GM19468 (cell line): ENCODE results near the gene LGALS14.
"Not testable (repeated sequence)": the region's sequence is repeated elsewhere in the genome, so short reads cannot be mapped to it uniquely, and the experiment has no call there.

ENCODE experiments used
- ATAC-seq: cut with Tn5 transposase; IDR thresholded peaks from one replicate; pipeline ENCODE4 v1.9.1; 2021; ENCODE audit warnings: mild to moderate bottlenecking, moderate library complexity, moderate number of reproducible peaks; ENCODE audit not compliant: unreplicated experiment; ENCODE audit errors: extremely low read depth

LGALS14 gene, protein sequence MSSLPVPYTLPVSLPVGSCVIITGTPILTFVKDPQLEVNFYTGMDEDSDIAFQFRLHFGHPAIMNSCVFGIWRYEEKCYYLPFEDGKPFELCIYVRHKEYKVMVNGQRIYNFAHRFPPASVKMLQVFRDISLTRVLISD

GRCh38 chr19:39704181-39705044, at the start of gene LGALS14:
Gene LGALS14 (plus strand): TSS chr19:39704481. CDS start chr19:39704529, 48 bp downstream.
- no peak for ATAC-seq

GRCh38 chr19:39655613-39656012, 48.7 kb upstream of the LGALS14 start, which contains the start of gene LGALS16:
Gene LGALS16 (plus strand): TSS chr19:39655913. CDS start chr19:39655962, 49 bp downstream.
- ATAC-seq: no peak

DNA sequence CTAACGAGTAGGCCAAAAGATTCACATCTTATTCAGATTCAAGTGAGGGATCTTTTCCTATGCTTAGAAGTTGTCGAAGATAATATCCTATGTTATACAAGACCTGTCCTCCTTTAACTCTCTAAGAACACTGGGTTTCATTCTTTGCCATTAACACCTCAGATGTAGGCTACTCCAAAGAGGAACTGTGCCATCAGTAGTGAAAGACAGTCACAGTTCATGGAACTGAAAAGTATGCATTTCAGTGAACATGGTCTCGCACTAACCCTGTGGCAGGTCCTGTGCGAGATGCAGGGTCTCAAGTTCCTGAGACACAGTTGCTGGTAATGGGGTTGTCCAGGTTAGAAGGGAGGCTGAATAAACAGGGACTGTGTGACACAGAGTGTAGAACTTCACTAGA, 44.5 kb upstream of the LGALS14 start:
- ATAC-seq: no peak

- no peak for ATAC-seq
Observed at GRCh38 chr19:39660661-39661060, 43.6 kb upstream of the LGALS14 start.

- no peak for ATAC-seq
Observed at GRCh38 chr19:39661565-39661964, 42.7 kb upstream of the LGALS14 start.

DNA sequence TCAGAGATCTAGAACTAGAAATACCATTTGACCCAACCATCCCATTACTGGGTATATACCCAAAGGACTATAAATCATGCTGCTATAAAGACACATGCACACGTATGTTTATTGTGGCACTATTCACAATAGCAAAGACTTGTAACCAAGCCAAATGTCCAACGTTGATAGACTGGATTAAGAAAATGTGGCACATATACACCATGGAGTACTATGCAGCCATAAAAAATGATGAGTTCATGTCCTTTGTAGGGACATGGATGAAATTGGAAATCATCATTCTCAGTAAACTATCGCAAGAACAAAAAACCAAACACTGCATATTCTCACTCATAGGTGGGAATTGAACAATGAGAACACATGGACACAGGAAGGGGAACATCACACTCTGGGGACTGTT, 34.4 kb upstream of the LGALS14 start:
- not testable (repeated sequence) for ATAC-seq

- no peak for ATAC-seq
Observed at GRCh38 chr19:39670998-39671397, 33.3 kb upstream of the LGALS14 start.

DNA sequence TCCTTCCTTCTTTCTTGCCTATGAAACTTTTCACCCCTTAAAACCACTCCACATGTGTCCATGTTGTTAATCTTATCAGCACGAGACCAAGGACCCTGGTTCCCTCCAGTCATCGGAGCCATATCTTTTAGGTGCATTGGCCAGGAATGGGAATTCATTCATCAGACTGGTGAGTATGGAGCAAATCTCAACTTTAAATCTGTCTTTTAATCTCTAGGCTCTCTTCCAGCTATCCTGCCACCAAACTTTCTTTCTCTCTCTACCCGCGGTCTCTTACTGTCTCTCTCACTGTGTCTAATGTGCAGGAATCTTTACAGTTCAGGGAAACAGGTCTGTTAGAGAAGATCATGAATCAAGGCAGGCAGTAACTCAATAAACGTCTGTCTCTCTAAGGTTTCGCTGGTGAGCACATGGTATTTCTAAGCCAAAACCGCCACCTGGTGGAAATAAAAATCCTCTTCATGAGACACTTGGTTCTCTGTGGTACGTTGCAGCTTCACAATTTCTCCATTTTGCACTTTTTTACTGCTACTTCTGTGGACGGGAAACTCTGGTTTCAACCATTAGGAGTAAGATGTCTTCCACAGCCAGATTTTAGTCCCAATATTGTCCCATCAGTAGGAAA, 32.4 kb upstream of the LGALS14 start:
- no peak for ATAC-seq

GRCh38 chr19:39672473-39672872, 31.8 kb upstream of the LGALS14 start:
- no peak for ATAC-seq

GRCh38 chr19:39673862-39674261, 30.4 kb upstream of the LGALS14 start:
- not testable (repeated sequence) for ATAC-seq

DNA sequence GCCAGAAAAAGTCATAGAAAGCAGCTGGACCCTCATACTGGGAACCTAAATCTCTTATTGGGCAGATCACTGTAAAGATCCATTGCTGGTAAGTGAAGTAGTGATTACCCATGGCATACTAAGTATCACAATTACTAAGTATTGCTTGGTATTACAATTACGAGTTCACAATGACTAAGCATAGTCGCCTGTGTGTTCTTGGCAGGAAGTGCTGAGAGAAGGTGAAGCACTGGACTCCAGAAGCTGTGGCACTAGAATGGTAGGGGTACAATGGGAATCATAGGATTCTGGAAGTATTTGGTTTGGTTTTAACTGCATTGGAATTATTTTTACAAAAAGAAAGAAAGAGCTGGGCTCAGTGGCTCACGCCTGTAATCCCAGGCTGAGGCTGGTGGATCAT, 28.3 kb upstream of the LGALS14 start:
- ATAC-seq: no peak

GRCh38 chr19:39677961-39678889, 26.1 kb upstream of the LGALS14 start:
- no peak for ATAC-seq

GRCh38 chr19:39679056-39679790, 25.1 kb upstream of the LGALS14 start:
- no peak for ATAC-seq

DNA sequence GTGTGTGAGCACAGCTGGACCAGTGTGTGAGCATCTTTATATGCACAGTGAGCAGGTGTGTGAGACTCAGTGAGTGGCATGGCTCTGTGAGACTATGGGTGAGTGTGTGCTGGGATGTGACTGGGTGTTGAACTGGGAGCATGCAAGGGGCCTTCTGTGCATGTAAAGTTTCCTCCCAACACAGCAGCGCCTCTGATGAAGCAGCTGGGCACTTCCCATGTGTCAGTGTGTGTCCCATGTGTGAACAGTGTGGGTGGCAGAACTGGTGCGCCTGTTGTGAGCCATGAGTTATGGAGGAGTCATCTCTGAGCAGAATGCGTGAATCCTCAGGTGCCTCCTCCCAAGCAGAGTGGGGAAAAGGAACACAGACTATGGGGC, 24.5 kb upstream of the LGALS14 start:
- ATAC-seq: no peak

DNA sequence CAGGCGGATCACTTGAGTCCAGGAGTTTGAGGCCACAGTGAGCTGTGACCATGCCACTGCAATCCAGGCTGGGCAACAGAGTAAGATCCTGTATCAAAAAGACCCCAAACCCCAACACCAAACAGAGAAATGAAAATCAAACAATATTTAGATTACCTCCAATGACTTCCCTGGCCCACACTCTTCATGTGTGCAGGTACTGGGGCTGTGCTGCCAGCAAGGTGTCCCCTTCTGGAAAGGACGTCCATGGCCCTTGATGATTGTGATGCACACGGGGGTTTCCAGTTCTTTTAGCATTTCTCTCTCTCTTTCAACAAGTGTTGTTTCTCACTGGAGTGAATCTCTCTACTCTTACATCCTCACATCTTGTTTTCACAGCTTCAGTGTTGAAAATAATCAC, 23.7 kb upstream of the LGALS14 start:
- ATAC-seq: no peak

- no peak for ATAC-seq
Observed at GRCh38 chr19:39681416-39681815, 22.9 kb upstream of the LGALS14 start.

GRCh38 chr19:39684267-39684666, 20.0 kb upstream of the LGALS14 start:
- no peak for ATAC-seq

GRCh38 chr19:39686739-39687138, 17.5 kb upstream of the LGALS14 start:
- no peak for ATAC-seq

DNA sequence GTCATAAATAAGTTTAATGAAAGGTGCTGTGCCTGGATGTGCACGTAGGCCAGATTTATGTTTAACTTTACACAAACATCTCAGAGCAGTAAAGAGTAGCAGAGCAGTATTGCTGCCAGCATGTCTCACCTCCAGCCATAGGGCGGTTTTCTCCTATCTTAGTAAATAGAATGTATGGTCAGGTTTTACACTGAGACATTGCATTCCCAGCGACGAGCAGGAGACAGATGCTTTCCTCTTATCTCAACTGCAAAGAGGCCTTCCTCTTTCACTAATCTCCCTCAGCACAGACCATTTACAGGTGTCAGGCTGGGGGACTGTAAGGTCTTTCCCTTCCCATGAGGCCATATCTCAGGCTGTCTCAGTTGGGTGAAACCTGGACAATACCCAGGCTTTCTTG, 15.6 kb upstream of the LGALS14 start:
- not testable (repeated sequence) for ATAC-seq

- ATAC-seq: no peak
Observed at GRCh38 chr19:39692166-39692565, 12.1 kb upstream of the LGALS14 start.
